Panc1 (cell line): ENCODE data around the gene GREB1L. TPM values are rescaled to one million over a fixed set of nuclear protein-coding genes. Genes with fewer than 3 reads are reported as not detected.

ENCODE experiments used
- ATAC-seq: fragments of 200-7000 bp; cut with Tn5 transposase; 2 replicates; pipeline ENCODE4 v1.9.1; 2020; ENCODE audit warnings: mild to moderate bottlenecking, moderate library complexity
- BruUV-seq: library from RNA; stranded (reverse); fragments of 400-500 nt; replicated peaks from 2 replicates; lab custom pipeline; 2021; lab: Mats Ljungman, UMichigan
- CTCF ChIA-PET: fragments of 300-600 bp; sonication (Branson Sonifier 250); formaldehyde crosslinking; loops from one replicate; lab custom pipeline; 2022; ENCODE audit warnings: antibody characterized with exemption; lab: Charles Lee
- POLR2A ChIA-PET: fragments of 300-600 bp; sonication (Branson Sonifier 250); formaldehyde crosslinking; loops from one replicate; lab custom pipeline; 2022; ENCODE audit warnings: antibody characterized with exemption; lab: Charles Lee
- DNase-seq: peaks from one replicate; pipeline ENCODE4 v3.0.0-alpha.2; 2010; ENCODE audit warnings: low read depth, low spot score
- H3K27ac ChIP-seq: 2 replicates; pipeline ENCODE4 v1.5.1; 2011; ENCODE audit warnings: mild to moderate bottlenecking, low read length, inconsistent platforms
- H3K27me3 ChIP-seq: fragments of 200-500 bp; sonication (Bioruptor generic); 2 replicates; pipeline ENCODE4 v1.6.0; 2014; ENCODE audit warnings: low read length, inconsistent platforms; ENCODE audit not compliant: control insufficient read depth, insufficient read depth
- H3K36me3 ChIP-seq: fragments of 200-500 bp; sonication (Bioruptor generic); 2 replicates; pipeline ENCODE4 v1.5.1; 2014; ENCODE audit warnings: inconsistent platforms, mild to moderate bottlenecking, low read length, moderate library complexity; ENCODE audit not compliant: control insufficient read depth, insufficient read depth
- H3K4me1 ChIP-seq: 2 replicates; pipeline ENCODE4 v1.5.1; 2011; ENCODE audit warnings: inconsistent platforms, mild to moderate bottlenecking, low read length, moderate library complexity; ENCODE audit not compliant: control insufficient read depth, insufficient read depth
- H3K4me3 ChIP-seq, 2 experiments: 2 replicates each; pipeline ENCODE4 v1.5.1; 2011 to 2012; ENCODE audit warnings: low read depth in 2 of 2, low read length in 2 of 2, mild to moderate bottlenecking in 2 of 2, inconsistent platforms in 1 of 2, moderate library complexity in 1 of 2
- H3K9me3 ChIP-seq: fragments of 200-500 bp; sonication (Bioruptor generic); 2 replicates; pipeline ENCODE4 v1.5.1; 2014; ENCODE audit warnings: low read depth, mild to moderate bottlenecking, inconsistent platforms, low read length, moderate library complexity; ENCODE audit not compliant: control insufficient read depth, insufficient read depth
- POLR2AphosphoS5 ChIP-seq: IDR thresholded peaks from 2 replicates; pipeline ENCODE4 v1.6.1; 2012; ENCODE audit warnings: mild to moderate bottlenecking, low read depth, low read length, moderate library complexity
- SIN3A ChIP-seq: IDR thresholded peaks from 2 replicates; pipeline ENCODE4 v1.6.1; 2012; ENCODE audit warnings: low read depth, mild to moderate bottlenecking, low read length, moderate library complexity, borderline replicate concordance; ENCODE audit not compliant: insufficient read depth
- TCF7L2 ChIP-seq: IDR thresholded peaks from 2 replicates; pipeline ENCODE4 v1.6.1; 2011; ENCODE audit warnings: mild to moderate bottlenecking, low read depth, low read length, inconsistent platforms
- in situ Hi-C: cut with HindIII; loops from 2 replicates; pipeline ENCODE4 v1.10.0; 2016; ENCODE audit warnings: low sequenced_read_pairs, low pct_unique_long_range_greater_than_20kb
- intact Hi-C: fragments of 100-400 bp; cut with micrococcal nuclease; formaldehyde crosslinking; loops from one replicate; pipeline ENCODE4 v1.10.0; 2022; ENCODE audit not compliant: unreplicated experiment
- total RNA-seq: library from RNA; stranded (reverse); gene quantifications from one replicate; pipeline ENCODE4 v1.2.1, GENCODE V29; 2021; ENCODE audit not compliant: unreplicated experiment
- TF ChIP-seq, protein P1 (sequence below): fragments of 450-650 bp; IDR thresholded peaks from 2 replicates; pipeline ENCODE4 v1.5.1; 2017; ENCODE audit warnings: mild to moderate bottlenecking
- TF ChIP-seq, protein P2 (sequence below), 2 experiments: IDR thresholded peaks; 2 replicates each; pipeline ENCODE4 v1.6.1; 2011 to 2012; ENCODE audit warnings: low read depth in 2 of 2, control low read depth in 1 of 2, low read length in 1 of 2, mild to moderate bottlenecking in 1 of 2, moderate library complexity in 1 of 2; ENCODE audit not compliant: insufficient read depth in 1 of 2

The GREB1L gene
- total RNA-seq, 1 experiment from 2014 or later, result 11.0 TPM

DNA sequence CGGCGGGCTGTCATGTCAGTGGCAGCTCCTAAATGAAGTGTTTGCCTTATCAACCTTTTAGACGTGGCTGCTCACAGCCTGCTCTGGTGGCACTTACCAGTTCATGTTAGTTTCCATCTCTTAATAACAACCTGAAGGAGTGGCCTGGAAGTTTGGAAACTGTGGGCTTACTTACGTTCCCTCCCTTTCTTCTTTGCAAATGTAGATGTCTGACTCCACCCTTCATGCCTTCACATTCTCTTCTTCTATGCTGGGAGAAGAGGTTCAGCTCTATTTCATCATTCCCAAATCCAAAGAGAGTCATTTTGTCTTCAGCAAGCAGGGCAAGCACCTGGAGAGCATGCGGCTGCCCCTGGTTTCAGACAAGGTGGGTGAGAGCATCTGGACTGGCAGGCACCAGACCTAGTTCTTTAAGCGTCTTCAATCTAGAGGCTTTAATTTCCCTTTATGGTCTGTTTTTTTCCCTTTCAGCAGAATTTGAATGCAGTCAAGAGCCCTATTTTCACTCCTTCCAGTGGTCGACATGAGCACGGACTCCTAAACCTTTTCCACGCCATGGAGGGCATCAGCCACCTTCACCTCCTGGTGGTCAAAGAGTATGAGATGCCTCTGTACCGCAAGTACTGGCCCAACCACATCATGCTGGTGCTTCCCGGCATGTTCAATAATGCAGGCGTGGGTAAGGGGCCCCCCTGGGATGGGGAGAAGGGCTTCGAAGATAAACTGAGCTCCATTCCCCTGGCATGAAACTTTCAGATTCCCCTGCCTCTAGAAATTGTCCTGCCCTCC is 266.1 kb downstream of the GREB1L start:
- in situ Hi-C loops (no loop called here), intact Hi-C loops (no loop called here)
- ChIA-PET CTCF (interaction anchor here (0.6 kb wide), 1 partner anchor 314 kb away, joined by 3 read pairs; no protein-coding TSS in a partner anchor), POLR2A (interaction anchor here (0.6 kb wide), 1 partner anchor 224 kb away, joined by 5 read pairs; no protein-coding TSS in a partner anchor)
- DNase-seq (no peak), ATAC-seq (no peak)
- TF ChIP-seq, protein P1, sequence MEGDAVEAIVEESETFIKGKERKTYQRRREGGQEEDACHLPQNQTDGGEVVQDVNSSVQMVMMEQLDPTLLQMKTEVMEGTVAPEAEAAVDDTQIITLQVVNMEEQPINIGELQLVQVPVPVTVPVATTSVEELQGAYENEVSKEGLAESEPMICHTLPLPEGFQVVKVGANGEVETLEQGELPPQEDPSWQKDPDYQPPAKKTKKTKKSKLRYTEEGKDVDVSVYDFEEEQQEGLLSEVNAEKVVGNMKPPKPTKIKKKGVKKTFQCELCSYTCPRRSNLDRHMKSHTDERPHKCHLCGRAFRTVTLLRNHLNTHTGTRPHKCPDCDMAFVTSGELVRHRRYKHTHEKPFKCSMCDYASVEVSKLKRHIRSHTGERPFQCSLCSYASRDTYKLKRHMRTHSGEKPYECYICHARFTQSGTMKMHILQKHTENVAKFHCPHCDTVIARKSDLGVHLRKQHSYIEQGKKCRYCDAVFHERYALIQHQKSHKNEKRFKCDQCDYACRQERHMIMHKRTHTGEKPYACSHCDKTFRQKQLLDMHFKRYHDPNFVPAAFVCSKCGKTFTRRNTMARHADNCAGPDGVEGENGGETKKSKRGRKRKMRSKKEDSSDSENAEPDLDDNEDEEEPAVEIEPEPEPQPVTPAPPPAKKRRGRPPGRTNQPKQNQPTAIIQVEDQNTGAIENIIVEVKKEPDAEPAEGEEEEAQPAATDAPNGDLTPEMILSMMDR, result no peak
- TF ChIP-seq, protein P2, sequence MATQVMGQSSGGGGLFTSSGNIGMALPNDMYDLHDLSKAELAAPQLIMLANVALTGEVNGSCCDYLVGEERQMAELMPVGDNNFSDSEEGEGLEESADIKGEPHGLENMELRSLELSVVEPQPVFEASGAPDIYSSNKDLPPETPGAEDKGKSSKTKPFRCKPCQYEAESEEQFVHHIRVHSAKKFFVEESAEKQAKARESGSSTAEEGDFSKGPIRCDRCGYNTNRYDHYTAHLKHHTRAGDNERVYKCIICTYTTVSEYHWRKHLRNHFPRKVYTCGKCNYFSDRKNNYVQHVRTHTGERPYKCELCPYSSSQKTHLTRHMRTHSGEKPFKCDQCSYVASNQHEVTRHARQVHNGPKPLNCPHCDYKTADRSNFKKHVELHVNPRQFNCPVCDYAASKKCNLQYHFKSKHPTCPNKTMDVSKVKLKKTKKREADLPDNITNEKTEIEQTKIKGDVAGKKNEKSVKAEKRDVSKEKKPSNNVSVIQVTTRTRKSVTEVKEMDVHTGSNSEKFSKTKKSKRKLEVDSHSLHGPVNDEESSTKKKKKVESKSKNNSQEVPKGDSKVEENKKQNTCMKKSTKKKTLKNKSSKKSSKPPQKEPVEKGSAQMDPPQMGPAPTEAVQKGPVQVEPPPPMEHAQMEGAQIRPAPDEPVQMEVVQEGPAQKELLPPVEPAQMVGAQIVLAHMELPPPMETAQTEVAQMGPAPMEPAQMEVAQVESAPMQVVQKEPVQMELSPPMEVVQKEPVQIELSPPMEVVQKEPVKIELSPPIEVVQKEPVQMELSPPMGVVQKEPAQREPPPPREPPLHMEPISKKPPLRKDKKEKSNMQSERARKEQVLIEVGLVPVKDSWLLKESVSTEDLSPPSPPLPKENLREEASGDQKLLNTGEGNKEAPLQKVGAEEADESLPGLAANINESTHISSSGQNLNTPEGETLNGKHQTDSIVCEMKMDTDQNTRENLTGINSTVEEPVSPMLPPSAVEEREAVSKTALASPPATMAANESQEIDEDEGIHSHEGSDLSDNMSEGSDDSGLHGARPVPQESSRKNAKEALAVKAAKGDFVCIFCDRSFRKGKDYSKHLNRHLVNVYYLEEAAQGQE (IDR thresholded peaks at IDR 0.05; ENCODE audit: insufficient read depth in 1 of 2, low read depth in 2 of 2, low read length in 1 of 2), result no peak
- TF ChIP-seq POLR2AphosphoS5, result no peak
- TF ChIP-seq SIN3A, result no peak
- no peak for TF ChIP-seq TCF7L2
- Histone ChIP-seq H3K36me3 (no peaks in the 10 kb centered on the region), H3K9me3 (no peaks in the 10 kb centered on the region), H3K27ac (no peak overlapping the region), H3K27me3 (no peaks in the 10 kb centered on the region), H3K4me3 (no peak overlapping the region), H3K4me1 (no peaks in the 10 kb centered on the region)
- BruUV-seq, result no TSS peak

DNA sequence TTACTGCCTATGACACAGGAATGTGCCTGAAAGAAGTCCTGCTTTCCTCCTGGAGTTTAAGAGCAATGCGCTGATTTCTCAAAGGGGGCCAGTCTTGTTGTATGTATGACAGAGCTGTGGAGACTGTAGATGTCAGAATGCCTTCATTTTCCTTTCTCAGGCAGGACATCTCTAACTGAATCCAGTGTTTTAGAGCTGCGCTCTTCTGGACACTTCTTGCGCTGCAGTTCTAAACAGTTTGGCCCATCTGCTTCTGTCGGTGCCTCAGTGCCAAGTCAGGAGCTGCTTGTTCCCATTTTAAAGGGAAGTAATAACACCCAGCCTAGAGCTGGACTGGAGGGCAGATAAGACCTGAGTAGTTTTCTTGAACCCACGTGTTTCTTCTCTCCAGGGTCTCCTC is 267.0 kb downstream of the GREB1L start:
- intact Hi-C loops (no loop called here), in situ Hi-C loops (no loop called here)
- Histone ChIP-seq H3K36me3 (no peaks in the 10 kb centered on the region), H3K27me3 (no peaks in the 10 kb centered on the region), H3K4me3 (no peak overlapping the region), H3K9me3 (no peaks in the 10 kb centered on the region), H3K27ac (no peak overlapping the region), H3K4me1 (no peaks in the 10 kb centered on the region)
- ATAC-seq, result no peak
- ChIA-PET CTCF (interaction anchor here (0.6 kb wide), 1 partner anchor 315 kb away, joined by 3 read pairs; no protein-coding TSS in a partner anchor), POLR2A (interaction anchor here (0.6 kb wide), 1 partner anchor 225 kb away, joined by 5 read pairs; no protein-coding TSS in a partner anchor)
- TF ChIP-seq SIN3A (no peak), TCF7L2 (no peak), POLR2AphosphoS5 (no peak)
- TF ChIP-seq, protein P1, result no peak; the same call in 1 of the 2 replicates
- TF ChIP-seq, protein P2 (IDR thresholded peaks at IDR 0.05; ENCODE audit: insufficient read depth in 1 of 2, low read depth in 2 of 2, low read length in 1 of 2), result no peak
- no peak for DNase-seq
- BruUV-seq, result no TSS peak
